ENCODE data around the gene EGFR. TPM values are rescaled to one million over a fixed set of nuclear protein-coding genes. Genes with fewer than 3 reads are reported as not detected.

EGFR gene
- polyA plus RNA-seq, 1 of the 3 experiments (the other 2 are of a cell fraction), result 37.6 TPM

DNA sequence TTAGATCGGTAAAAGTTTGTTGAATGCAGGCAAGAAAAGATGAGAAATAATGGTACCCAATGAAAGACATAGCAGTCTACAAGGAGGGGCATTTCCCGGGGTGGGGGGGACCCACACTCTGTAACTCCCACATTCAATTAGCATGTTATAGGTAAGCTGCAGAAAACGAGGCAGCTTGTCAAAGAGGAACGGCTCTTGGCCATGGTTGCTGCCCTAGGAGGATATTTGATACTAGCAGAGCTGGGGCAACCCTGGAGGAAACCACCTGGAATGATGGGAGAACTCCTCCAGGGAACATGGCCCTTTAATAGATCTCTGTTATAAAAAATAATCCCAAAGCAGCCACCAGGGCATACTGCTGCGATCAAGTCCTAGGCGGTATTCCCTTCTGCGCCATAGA, 98.5 kb downstream of the EGFR start:
- no peak for DNase-seq
- Histone ChIP-seq H3K36me3 (replicated peaks in 1 of 2; ENCODE audit: control insufficient read depth in 1 of 2, insufficient read depth in 2 of 2, low read length in 1 of 2) (peaks cover 0 to 20% of the 10 kb centered on the region in 2 experiments), H3K9me3 (no peaks in the 10 kb centered on the region), H3K79me2 (ENCODE audit: insufficient read depth) (peaks cover 93% of the 10 kb centered on the region), H3K27ac (ENCODE audit: low read depth in 2 of 2, low read length in 1 of 2) (no peak overlapping the region), H3K4me2 (no peak overlapping the region), H3K27me3 (ENCODE audit: insufficient read depth) (no peaks in the 10 kb centered on the region), H4K20me1 (ENCODE audit: insufficient read depth) (peaks cover 38% of the 10 kb centered on the region; the same call in 1 of the 2 replicates), H3F3A (replicated peaks; ENCODE audit: insufficient read depth) (peaks cover 6% of the 10 kb centered on the region), H3K4me1 (ENCODE audit: control insufficient read depth in 1 of 2, insufficient read depth in 2 of 2, low read depth in 1 of 2, low read length in 1 of 2) (peaks cover 4 to 9% of the 10 kb centered on the region in 2 experiments; a peak in 1 of 4 replicates), H2AFZ (ENCODE audit: low read depth) (no peak overlapping the region), H3K4me3 (ENCODE audit: low read depth in 2 of 2, low read length in 1 of 2) (no peak overlapping the region), H3K9ac (no peak overlapping the region), H3K9me2 (no peaks in the 10 kb centered on the region)
- 87% methylated on average over 7 of the region's 7 CpGs for WGBS (ENCODE audit: low lambda C conversion rate)
- ChIA-PET POLR2A (no interaction called here), CTCF (interaction anchor here (2.5 kb wide), 1 partner anchor 138 kb away, joined by 11 read pairs; no protein-coding TSS in a partner anchor)
- TF ChIP-seq FOXJ3 (CRISPR knock-in tag; IDR thresholded peaks at IDR 0.05), result no peak

DNA sequence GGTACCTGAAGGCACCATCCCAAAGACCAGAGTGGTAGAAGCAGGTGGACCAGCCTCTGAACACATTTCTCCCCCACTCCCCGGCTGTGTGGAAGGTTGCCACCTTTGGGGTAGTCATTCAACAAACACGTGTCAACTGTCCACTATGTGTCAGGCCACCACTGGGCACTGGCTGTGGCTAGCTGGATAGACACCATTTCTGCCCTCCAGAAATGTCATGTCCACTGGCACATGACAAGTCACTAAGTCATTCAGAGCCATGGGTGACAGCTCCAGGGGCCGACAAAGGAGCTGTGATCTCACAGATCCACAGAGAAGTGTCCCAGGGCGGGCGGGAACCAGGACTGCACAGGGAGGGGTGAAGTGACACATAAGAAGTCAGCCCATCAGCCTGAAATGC, 99.6 kb downstream of the EGFR start:
- TF ChIP-seq TAF1 (IDR thresholded peaks at IDR 0.05; ENCODE audit: borderline replicate concordance, low read depth, low read length) (no peak), GABPA (IDR thresholded peaks at IDR 0.05; ENCODE audit: low read depth) (no peak), MEF2A (IDR thresholded peaks at IDR 0.05; ENCODE audit: borderline replicate concordance, low read depth) (no peak), NRF1 (IDR thresholded peaks at IDR 0.05; ENCODE audit: low read depth, low read length) (no peak), MXI1 (IDR thresholded peaks at IDR 0.05; ENCODE audit: low read depth, low read length) (no peak), SMC3 (IDR thresholded peaks at IDR 0.05; ENCODE audit: low read depth, low read length) (no peak), RAD21 (IDR thresholded peaks at IDR 0.05; ENCODE audit: low read length) (no peak), POLR2AphosphoS5 (IDR thresholded peaks at IDR 0.05; ENCODE audit: low read depth, low read length) (no peak), EP300 (IDR thresholded peaks at IDR 0.05; ENCODE audit: borderline replicate concordance in 1 of 2, low read depth in 1 of 2, low read length in 1 of 2) (no peak), YY1 (IDR thresholded peaks at IDR 0.05; ENCODE audit: low read depth) (no peak), CHD2 (IDR thresholded peaks at IDR 0.05; ENCODE audit: low read length, partially characterized antibody) (no peak), FOXM1 (IDR thresholded peaks at IDR 0.05; ENCODE audit: low read depth) (no peak)
- TF ChIP-seq, protein P1, sequence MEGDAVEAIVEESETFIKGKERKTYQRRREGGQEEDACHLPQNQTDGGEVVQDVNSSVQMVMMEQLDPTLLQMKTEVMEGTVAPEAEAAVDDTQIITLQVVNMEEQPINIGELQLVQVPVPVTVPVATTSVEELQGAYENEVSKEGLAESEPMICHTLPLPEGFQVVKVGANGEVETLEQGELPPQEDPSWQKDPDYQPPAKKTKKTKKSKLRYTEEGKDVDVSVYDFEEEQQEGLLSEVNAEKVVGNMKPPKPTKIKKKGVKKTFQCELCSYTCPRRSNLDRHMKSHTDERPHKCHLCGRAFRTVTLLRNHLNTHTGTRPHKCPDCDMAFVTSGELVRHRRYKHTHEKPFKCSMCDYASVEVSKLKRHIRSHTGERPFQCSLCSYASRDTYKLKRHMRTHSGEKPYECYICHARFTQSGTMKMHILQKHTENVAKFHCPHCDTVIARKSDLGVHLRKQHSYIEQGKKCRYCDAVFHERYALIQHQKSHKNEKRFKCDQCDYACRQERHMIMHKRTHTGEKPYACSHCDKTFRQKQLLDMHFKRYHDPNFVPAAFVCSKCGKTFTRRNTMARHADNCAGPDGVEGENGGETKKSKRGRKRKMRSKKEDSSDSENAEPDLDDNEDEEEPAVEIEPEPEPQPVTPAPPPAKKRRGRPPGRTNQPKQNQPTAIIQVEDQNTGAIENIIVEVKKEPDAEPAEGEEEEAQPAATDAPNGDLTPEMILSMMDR (IDR thresholded peaks at IDR 0.05), result no peak
- TF ChIP-seq, protein P2, sequence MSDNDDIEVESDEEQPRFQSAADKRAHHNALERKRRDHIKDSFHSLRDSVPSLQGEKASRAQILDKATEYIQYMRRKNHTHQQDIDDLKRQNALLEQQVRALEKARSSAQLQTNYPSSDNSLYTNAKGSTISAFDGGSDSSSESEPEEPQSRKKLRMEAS (IDR thresholded peaks at IDR 0.05; ENCODE audit: low read depth), result no peak
- TF ChIP-seq, protein P3, sequence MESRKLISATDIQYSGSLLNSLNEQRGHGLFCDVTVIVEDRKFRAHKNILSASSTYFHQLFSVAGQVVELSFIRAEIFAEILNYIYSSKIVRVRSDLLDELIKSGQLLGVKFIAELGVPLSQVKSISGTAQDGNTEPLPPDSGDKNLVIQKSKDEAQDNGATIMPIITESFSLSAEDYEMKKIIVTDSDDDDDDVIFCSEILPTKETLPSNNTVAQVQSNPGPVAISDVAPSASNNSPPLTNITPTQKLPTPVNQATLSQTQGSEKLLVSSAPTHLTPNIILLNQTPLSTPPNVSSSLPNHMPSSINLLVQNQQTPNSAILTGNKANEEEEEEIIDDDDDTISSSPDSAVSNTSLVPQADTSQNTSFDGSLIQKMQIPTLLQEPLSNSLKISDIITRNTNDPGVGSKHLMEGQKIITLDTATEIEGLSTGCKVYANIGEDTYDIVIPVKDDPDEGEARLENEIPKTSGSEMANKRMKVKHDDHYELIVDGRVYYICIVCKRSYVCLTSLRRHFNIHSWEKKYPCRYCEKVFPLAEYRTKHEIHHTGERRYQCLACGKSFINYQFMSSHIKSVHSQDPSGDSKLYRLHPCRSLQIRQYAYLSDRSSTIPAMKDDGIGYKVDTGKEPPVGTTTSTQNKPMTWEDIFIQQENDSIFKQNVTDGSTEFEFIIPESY (IDR thresholded peaks at IDR 0.05; ENCODE audit: borderline replicate concordance, low read depth), result no peak
- TF ChIP-seq, protein P4, sequence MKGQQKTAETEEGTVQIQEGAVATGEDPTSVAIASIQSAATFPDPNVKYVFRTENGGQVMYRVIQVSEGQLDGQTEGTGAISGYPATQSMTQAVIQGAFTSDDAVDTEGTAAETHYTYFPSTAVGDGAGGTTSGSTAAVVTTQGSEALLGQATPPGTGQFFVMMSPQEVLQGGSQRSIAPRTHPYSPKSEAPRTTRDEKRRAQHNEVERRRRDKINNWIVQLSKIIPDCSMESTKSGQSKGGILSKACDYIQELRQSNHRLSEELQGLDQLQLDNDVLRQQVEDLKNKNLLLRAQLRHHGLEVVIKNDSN (IDR thresholded peaks at IDR 0.05; ENCODE audit: borderline replicate concordance, low read depth), result no peak

More for the DNA sequence above, 99.6 kb downstream of the EGFR start:
- Histone ChIP-seq H4K20me1 (ENCODE audit: insufficient read depth) (peaks cover 38% of the 10 kb centered on the region; the same call in 1 of the 2 replicates), H3K27ac (ENCODE audit: low read depth in 2 of 2, low read length in 1 of 2) (no peak overlapping the region), H3K9me3 (no peaks in the 10 kb centered on the region), H3K27me3 (ENCODE audit: insufficient read depth) (no peaks in the 10 kb centered on the region), H3K9me2 (no peaks in the 10 kb centered on the region), H3K4me1 (ENCODE audit: control insufficient read depth in 1 of 2, insufficient read depth in 2 of 2, low read depth in 1 of 2, low read length in 1 of 2) (0 out of 4 replicates have a peak, but pooled peaks cover 0 to 9% of the 10 kb centered on the region in 2 experiments), H3K4me3 (ENCODE audit: low read depth in 2 of 2, low read length in 1 of 2) (no peak overlapping the region), H3K4me2 (no peak overlapping the region), H3K36me3 (replicated peaks in 1 of 2; ENCODE audit: control insufficient read depth in 1 of 2, insufficient read depth in 2 of 2, low read length in 1 of 2) (peaks cover 0 to 21% of the 10 kb centered on the region in 2 experiments), H3K79me2 (ENCODE audit: insufficient read depth) (peaks cover 93% of the 10 kb centered on the region), H3K9ac (no peak overlapping the region), H3F3A (replicated peaks; ENCODE audit: insufficient read depth) (peaks cover 8% of the 10 kb centered on the region), H2AFZ (ENCODE audit: low read depth) (no peak overlapping the region)
- WGBS (ENCODE audit: low lambda C conversion rate), result 93% methylated on average over 5 of the region's 5 CpGs
- CTCF ChIA-PET, result interaction anchor here (2.5 kb wide), 1 partner anchor 137 kb away, joined by 12 read pairs; no protein-coding TSS in a partner anchor
- DNase-seq, result no peak
- POLR2A ChIA-PET, result no interaction called here

Measured in SK-N-SH (cell line).